Hematopoietic multipotent progenitor cell treated with erythropoietin and hydrocortisone succinate and interleukin-3 and kit ligand, for 15 days (in vitro differentiated cells): Measurements from ENCODE around the gene RPA1.

Experiments used
- DNase-seq: peaks from one replicate; pipeline ENCODE4 v3.0.0-alpha.2; 2015; ENCODE audit warnings: low spot score

RPA1 gene

GRCh38 chr17:1909985-1910384 is 80.2 kb downstream of the RPA1 start:
- DNase-seq = no peak

GRCh38 chr17:1912146-1912545 is 82.3 kb downstream of the RPA1 start:
- no peak for DNase-seq

GRCh38 chr17:1913702-1914101 is 83.9 kb downstream of the RPA1 start:
- DNase-seq = no peak

GRCh38 chr17:1914661-1915083 is 84.9 kb downstream of the RPA1 start:
- no peak for DNase-seq

GRCh38 chr17:1915889-1916288 is 86.1 kb downstream of the RPA1 start:
- DNase-seq = no peak

GRCh38 chr17:1916316-1916715 is 86.5 kb downstream of the RPA1 start:
- DNase-seq = no peak

- no peak for DNase-seq
Observed at GRCh38 chr17:1916963-1917715, 87.3 kb downstream of the RPA1 start.

- no peak for DNase-seq
Observed at GRCh38 chr17:1918346-1919162, 88.7 kb downstream of the RPA1 start.

GRCh38 chr17:1919201-1919600 is 89.4 kb downstream of the RPA1 start:
- DNase-seq = no peak

GRCh38 chr17:1920948-1921351 is 91.1 kb downstream of the RPA1 start:
- DNase-seq = no peak

GRCh38 chr17:1928976-1929375 is 99.2 kb downstream of the RPA1 start:
- DNase-seq = peak; percentile 30

- no peak for DNase-seq
Observed at GRCh38 chr17:1930337-1930645, 100.5 kb downstream of the RPA1 start.

GRCh38 chr17:1931844-1932579 is 102.2 kb downstream of the RPA1 start:
- no peak for DNase-seq

GRCh38 chr17:1933875-1934715 is 104.3 kb downstream of the RPA1 start:
- DNase-seq = no peak

- no peak for DNase-seq
Observed at GRCh38 chr17:1934901-1935300, 105.1 kb downstream of the RPA1 start.

GRCh38 chr17:1936766-1937165 is 107.0 kb downstream of the RPA1 start:
- DNase-seq = no peak

- no peak for DNase-seq
Observed at GRCh38 chr17:1937461-1937860, 107.7 kb downstream of the RPA1 start.

- no peak for DNase-seq
Observed at GRCh38 chr17:1939981-1940809, 110.4 kb downstream of the RPA1 start.

- DNase-seq = no peak
Observed at GRCh38 chr17:1940810-1941185, 111.0 kb downstream of the RPA1 start.

GRCh38 chr17:1941272-1942065 is 111.7 kb downstream of the RPA1 start:
- DNase-seq = no peak

- no peak for DNase-seq
Observed at GRCh38 chr17:1942066-1942365, 112.2 kb downstream of the RPA1 start.
